Lower leg skin (tissue), 3 donors: Measurements from ENCODE around the gene MPRIP.

ENCODE experiments used
- POLR2A ChIP-seq, 2 donors: fragments of 450-650 bp; IDR thresholded peaks; one replicate each; pipeline ENCODE4 v1.6.1; 2016 to 2017; ENCODE audit warnings: antibody characterized with exemption in 2 of 2, mild to moderate bottlenecking in 1 of 2, moderate library complexity in 1 of 2
- TF ChIP-seq, protein P1 (sequence below), 3 donors: fragments of 450-650 bp; IDR thresholded peaks; one replicate each; pipeline ENCODE4 v1.5.1; 2016; ENCODE audit warnings: antibody characterized with exemption in 3 of 3, mild to moderate bottlenecking in 3 of 3, moderate library complexity in 2 of 3

- TF ChIP-seq, protein P1, sequence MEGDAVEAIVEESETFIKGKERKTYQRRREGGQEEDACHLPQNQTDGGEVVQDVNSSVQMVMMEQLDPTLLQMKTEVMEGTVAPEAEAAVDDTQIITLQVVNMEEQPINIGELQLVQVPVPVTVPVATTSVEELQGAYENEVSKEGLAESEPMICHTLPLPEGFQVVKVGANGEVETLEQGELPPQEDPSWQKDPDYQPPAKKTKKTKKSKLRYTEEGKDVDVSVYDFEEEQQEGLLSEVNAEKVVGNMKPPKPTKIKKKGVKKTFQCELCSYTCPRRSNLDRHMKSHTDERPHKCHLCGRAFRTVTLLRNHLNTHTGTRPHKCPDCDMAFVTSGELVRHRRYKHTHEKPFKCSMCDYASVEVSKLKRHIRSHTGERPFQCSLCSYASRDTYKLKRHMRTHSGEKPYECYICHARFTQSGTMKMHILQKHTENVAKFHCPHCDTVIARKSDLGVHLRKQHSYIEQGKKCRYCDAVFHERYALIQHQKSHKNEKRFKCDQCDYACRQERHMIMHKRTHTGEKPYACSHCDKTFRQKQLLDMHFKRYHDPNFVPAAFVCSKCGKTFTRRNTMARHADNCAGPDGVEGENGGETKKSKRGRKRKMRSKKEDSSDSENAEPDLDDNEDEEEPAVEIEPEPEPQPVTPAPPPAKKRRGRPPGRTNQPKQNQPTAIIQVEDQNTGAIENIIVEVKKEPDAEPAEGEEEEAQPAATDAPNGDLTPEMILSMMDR (IDR thresholded peaks at IDR 0.05), result no peak
- no peak for TF ChIP-seq POLR2A (IDR thresholded peaks at IDR 0.05)
Measured at GRCh38 chr17:17140590-17140980, 98.3 kb downstream of the MPRIP start.
